Measurements from ENCODE around the gene MIOX.
A peak's percentile ranks its signal among the peaks of the same experiment; 100 is the strongest.
"Not testable (repeated sequence)": the region's sequence is repeated elsewhere in the genome, so short reads cannot be mapped to it uniquely, and the experiment has no call there.

Gene MIOX

DNA sequence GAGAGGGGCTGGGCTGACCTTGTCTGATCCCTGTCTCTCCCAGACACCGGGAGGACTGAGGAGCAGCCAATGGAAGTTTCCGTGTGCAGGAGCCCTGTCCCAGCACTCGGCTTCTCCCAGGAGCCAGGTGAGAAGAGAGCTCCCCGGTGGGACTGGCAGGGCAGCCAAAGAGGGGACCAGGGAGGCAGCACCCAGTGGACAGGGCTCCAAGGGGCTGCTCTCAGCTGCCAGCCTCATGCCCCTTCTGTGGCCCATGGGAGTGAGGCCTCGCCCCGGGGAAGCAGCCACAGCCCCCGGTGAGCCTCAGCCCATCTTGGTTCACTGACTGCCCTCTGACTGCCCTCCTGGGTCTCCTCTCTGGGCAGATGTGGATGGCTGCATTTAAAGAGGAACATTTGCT lies 31.9 kb downstream of the MIOX start:
- CTCF ChIA-PET = interaction anchor here (0.7 to 1.4 kb wide), 2 partner anchors 12 to 44 kb away, joined by 3 read pairs; partner anchors contain the start of gene SYCE3
- POLR2A ChIA-PET = interaction anchor here (3.2 kb wide), 1 partner anchor 10 kb away, joined by 12 read pairs; the partner anchor contains the start of genes LMF2 and NCAPH2
- H3K4me1 ChIP-seq (ENCODE audit: control insufficient read depth, insufficient read depth, low read length) = no peaks in the 10 kb centered on the region
- no peak overlapping the region for H3K4me3 ChIP-seq (ENCODE audit: low read depth, low read length)
- H3K9me3 ChIP-seq (ENCODE audit: control insufficient read depth, insufficient read depth, low read depth, low read length) = no peaks in the 10 kb centered on the region
- TF ChIP-seq MYNN (tag by site-specific recombination; IDR thresholded peaks at IDR 0.05; ENCODE audit: borderline replicate concordance) (no peak), ZNF560 (tag by site-specific recombination; IDR thresholded peaks at IDR 0.05; ENCODE audit: borderline replicate concordance) (no peak), ZFP41 (tag by site-specific recombination; IDR thresholded peaks at IDR 0.05; ENCODE audit: borderline replicate concordance) (no peak), GFI1B (tag by site-specific recombination; IDR thresholded peaks at IDR 0.05) (no peak), ZNF174 (tag by site-specific recombination; IDR thresholded peaks at IDR 0.05) (no peak), ZNF121 (tag by site-specific recombination; IDR thresholded peaks at IDR 0.05) (no peak), ZNF654 (tag by site-specific recombination; IDR thresholded peaks at IDR 0.05; ENCODE audit: low read depth) (no peak), ZNF2 (tag by site-specific recombination; IDR thresholded peaks at IDR 0.05) (no peak), ZNF561 (tag by site-specific recombination; IDR thresholded peaks at IDR 0.05; ENCODE audit: borderline replicate concordance) (no peak), OSR2 (tag by site-specific recombination; IDR thresholded peaks at IDR 0.05) (no peak), ZNF112 (tag by site-specific recombination; IDR thresholded peaks at IDR 0.05) (no peak), ZEB2 (tag by site-specific recombination; IDR thresholded peaks at IDR 0.05) (no peak), SCRT1 (tag by site-specific recombination; IDR thresholded peaks at IDR 0.05; ENCODE audit: borderline replicate concordance) (no peak)
- TF ChIP-seq, protein P1, sequence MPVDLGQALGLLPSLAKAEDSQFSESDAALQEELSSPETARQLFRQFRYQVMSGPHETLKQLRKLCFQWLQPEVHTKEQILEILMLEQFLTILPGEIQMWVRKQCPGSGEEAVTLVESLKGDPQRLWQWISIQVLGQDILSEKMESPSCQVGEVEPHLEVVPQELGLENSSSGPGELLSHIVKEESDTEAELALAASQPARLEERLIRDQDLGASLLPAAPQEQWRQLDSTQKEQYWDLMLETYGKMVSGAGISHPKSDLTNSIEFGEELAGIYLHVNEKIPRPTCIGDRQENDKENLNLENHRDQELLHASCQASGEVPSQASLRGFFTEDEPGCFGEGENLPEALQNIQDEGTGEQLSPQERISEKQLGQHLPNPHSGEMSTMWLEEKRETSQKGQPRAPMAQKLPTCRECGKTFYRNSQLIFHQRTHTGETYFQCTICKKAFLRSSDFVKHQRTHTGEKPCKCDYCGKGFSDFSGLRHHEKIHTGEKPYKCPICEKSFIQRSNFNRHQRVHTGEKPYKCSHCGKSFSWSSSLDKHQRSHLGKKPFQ (tag by site-specific recombination; IDR thresholded peaks at IDR 0.05) = no peak
- TF ChIP-seq, protein P2, sequence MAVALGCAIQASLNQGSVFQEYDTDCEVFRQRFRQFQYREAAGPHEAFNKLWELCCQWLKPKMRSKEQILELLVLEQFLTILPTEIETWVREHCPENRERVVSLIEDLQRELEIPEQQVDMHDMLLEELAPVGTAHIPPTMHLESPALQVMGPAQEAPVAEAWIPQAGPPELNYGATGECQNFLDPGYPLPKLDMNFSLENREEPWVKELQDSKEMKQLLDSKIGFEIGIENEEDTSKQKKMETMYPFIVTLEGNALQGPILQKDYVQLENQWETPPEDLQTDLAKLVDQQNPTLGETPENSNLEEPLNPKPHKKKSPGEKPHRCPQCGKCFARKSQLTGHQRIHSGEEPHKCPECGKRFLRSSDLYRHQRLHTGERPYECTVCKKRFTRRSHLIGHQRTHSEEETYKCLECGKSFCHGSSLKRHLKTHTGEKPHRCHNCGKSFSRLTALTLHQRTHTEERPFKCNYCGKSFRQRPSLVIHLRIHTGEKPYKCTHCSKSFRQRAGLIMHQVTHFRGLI (tag by site-specific recombination; IDR thresholded peaks at IDR 0.05) = no peak
- H3K36me3 ChIP-seq (ENCODE audit: control insufficient read depth in 2 of 2, insufficient read depth in 1 of 2, low read length in 2 of 2) = peaks cover 0 to 82% of the 10 kb centered on the region in 2 experiments; a peak in 2 of 3 replicates
- H3K27ac ChIP-seq (ENCODE audit: extremely low read depth, low read depth, low read length) = no peak overlapping the region

DNA sequence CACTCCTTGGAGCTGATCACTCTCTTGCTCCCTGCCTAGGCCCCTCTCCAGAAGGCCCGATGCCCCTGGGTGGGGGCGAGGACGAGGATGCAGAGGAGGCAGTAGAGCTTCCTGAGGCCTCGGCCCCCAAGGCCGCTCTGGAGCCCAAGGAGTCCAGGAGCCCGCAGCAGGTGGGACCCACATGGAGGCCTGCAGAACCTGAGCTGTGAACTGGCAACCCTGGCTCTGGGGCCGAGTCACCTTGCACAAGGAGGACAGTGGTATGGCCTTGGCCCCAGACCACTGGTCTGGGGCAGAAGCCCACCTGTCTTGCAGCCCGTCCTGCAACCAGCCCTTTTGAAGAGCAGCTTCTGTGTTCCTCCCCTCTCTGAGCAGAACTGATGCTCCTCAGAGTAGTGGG lies 32.5 kb downstream of the MIOX start:
- H3K36me3 ChIP-seq (ENCODE audit: control insufficient read depth in 2 of 2, insufficient read depth in 1 of 2, low read length in 2 of 2) = peaks cover 0 to 87% of the 10 kb centered on the region in 2 experiments; a peak in 2 of 3 replicates
- TF ChIP-seq ZNF157 (tag by site-specific recombination; IDR thresholded peaks at IDR 0.05) = no peak
- H3K4me3 ChIP-seq (ENCODE audit: low read depth, low read length) = no peak overlapping the region
- no peaks in the 10 kb centered on the region for H3K9me3 ChIP-seq (ENCODE audit: control insufficient read depth, insufficient read depth, low read depth, low read length)
- ChIA-PET POLR2A (interaction anchor here (3.2 kb wide), 1 partner anchor 11 kb away, joined by 12 read pairs; the partner anchor contains the start of genes LMF2 and NCAPH2), CTCF (interaction anchor here (1.4 kb wide), 1 partner anchor 44 kb away, joined by 3 read pairs; the partner anchor contains the start of gene SYCE3)
- no peak overlapping the region for H3K27ac ChIP-seq (ENCODE audit: extremely low read depth, low read depth, low read length)
- H3K4me1 ChIP-seq (ENCODE audit: control insufficient read depth, insufficient read depth, low read length) = no peaks in the 10 kb centered on the region

DNA sequence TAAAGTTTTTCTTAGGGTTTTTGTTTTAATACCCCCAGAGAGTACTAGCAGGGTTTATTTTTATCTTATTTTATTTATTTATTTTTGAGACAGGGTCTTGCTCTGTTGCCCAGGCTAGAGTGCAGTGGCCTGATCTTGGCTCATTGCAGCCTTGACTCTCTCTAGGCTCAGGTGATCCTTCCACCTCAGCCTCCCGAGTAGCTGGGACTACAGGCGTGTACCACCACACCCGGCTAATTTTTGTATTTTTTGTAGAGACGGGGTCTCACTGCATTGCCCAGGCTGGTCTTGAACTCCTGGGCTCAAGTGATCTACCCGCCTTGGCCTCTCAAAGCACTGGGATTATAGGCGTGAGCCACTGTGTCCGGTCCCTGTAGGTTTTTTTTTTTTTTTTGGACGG lies 33.5 kb downstream of the MIOX start:
- H3K9me3 ChIP-seq (ENCODE audit: control insufficient read depth, insufficient read depth, low read depth, low read length); H3K4me1 ChIP-seq (ENCODE audit: control insufficient read depth, insufficient read depth, low read length); H3K4me3 ChIP-seq (ENCODE audit: low read depth, low read length); CTCF ChIA-PET; H3K27ac ChIP-seq (ENCODE audit: extremely low read depth, low read depth, low read length); POLR2A ChIA-PET: not testable (repeated sequence)
- TF ChIP-seq ZNF121 (tag by site-specific recombination; IDR thresholded peaks at IDR 0.05) = peak; percentile 99
- H3K36me3 ChIP-seq (ENCODE audit: control insufficient read depth in 2 of 2, insufficient read depth in 1 of 2, low read length in 2 of 2) = peaks cover 0 to 83% of the 10 kb centered on the region in 2 experiments; a peak in 2 of 3 replicates

All from HEK293 (cell line).